Kidney epithelial cell (primary cell): ENCODE measurements around the gene KRTAP10-5. TPM values are rescaled to one million over a fixed set of nuclear protein-coding genes. Genes with fewer than 3 reads are reported as not detected.
"Not testable (repeated sequence)": the region's sequence is repeated elsewhere in the genome, so short reads cannot be mapped to it uniquely, and the experiment has no call there.

Experiments
- DNase-seq: peaks from one replicate; pipeline ENCODE4 v3.0.0-alpha.2; 2010; ENCODE audit warnings: low read depth
- H3K27me3 ChIP-seq: 2 replicates; pipeline ENCODE4 v1.6.0; 2011; ENCODE audit warnings: low read length; ENCODE audit not compliant: control insufficient read depth, insufficient read depth
- H3K36me3 ChIP-seq: 2 replicates; pipeline ENCODE4 v1.5.1; 2011; ENCODE audit warnings: low read length; ENCODE audit not compliant: control insufficient read depth, insufficient read depth
- H3K4me3 ChIP-seq: 2 replicates; pipeline ENCODE4 v1.5.1; 2011; ENCODE audit warnings: low read depth, mild to moderate bottlenecking, control low read depth, low read length
- CTCF ChIP-seq: IDR thresholded peaks from 2 replicates; pipeline ENCODE4 v1.5.1; 2011; ENCODE audit warnings: mild to moderate bottlenecking, moderate library complexity, low read length, control low read depth, inconsistent platforms; ENCODE audit not compliant: insufficient read depth, poor library complexity, severe bottlenecking
- total RNA-seq: library from RNA; depleted of rRNA; stranded (reverse); fragments of >200 nt; gene quantifications from 2 replicates; pipeline ENCODE4 v1.2.3, GENCODE V29; 2015

Gene KRTAP10-5
- total RNA-seq, 1 donor from 2014 or later, result not detected

- H3K4me3 ChIP-seq, result no peak overlapping the region
- TF ChIP-seq CTCF, result no peak
- H3K27me3 ChIP-seq, result no peaks in the 10 kb centered on the region
- no peak for DNase-seq
- no peaks in the 10 kb centered on the region for H3K36me3 ChIP-seq
These were observed 15.4 kb downstream of the KRTAP10-5 start for GRCh38 chr21:44564886-44565598.

- Histone ChIP-seq H3K4me3 (no peak overlapping the region), H3K27me3 (no peaks in the 10 kb centered on the region), H3K36me3 (no peaks in the 10 kb centered on the region)
- no peak for DNase-seq
- TF ChIP-seq CTCF, result no peak
These were observed 16.3 kb downstream of the KRTAP10-5 start for GRCh38 chr21:44564099-44564498.

GRCh38 chr21:44558695-44559094, 21.7 kb downstream of the KRTAP10-5 start, which contains the start of gene KRTAP10-3:
KRTAP10-3 (minus strand) TSS chr21:44558795; CDS start chr21:44558715, 80 bp downstream.
- no peak for DNase-seq
- Histone ChIP-seq H3K4me3 (no peak within 1 kb of the TSS), H3K27me3 (peaks cover 13% of the 10 kb centered on the region), H3K36me3 (no peaks in the 10 kb centered on the region)
- TF ChIP-seq CTCF, result no peak

GRCh38 chr21:44558329-44558675, 22.1 kb downstream of the KRTAP10-5 start:
- peaks cover 13% of the 10 kb centered on the region for H3K27me3 ChIP-seq
- not testable (repeated sequence) for DNase-seq, H3K36me3 ChIP-seq, H3K4me3 ChIP-seq

GRCh38 chr21:44557491-44558328, 22.7 kb downstream of the KRTAP10-5 start:
- no peak for TF ChIP-seq CTCF
- H3K36me3 ChIP-seq, result no peaks in the 10 kb centered on the region

GRCh38 chr21:44556879-44557278, 23.5 kb downstream of the KRTAP10-5 start:
- no peak for TF ChIP-seq CTCF
- no peaks in the 10 kb centered on the region for H3K36me3 ChIP-seq
- DNase-seq, result no peak
- no peak overlapping the region for H3K4me3 ChIP-seq
- H3K27me3 ChIP-seq, result peaks cover 13% of the 10 kb centered on the region

More at GRCh38 chr21:44557491-44558328, 22.7 kb downstream of the KRTAP10-5 start:
- DNase-seq, result no peak
- H3K4me3 ChIP-seq, result no peak overlapping the region
- H3K27me3 ChIP-seq, result peaks cover 13% of the 10 kb centered on the region
